MM.1S (cell line): ENCODE measurements around the gene BCAS3.

Source experiments
- DNase-seq: peaks from one replicate; pipeline ENCODE4 v3.0.0-alpha.2; 2015
- H2AFZ ChIP-seq: fragments of 300-600 bp; sonication (generic); 2 replicates; pipeline ENCODE4 v1.6.0; 2016; ENCODE audit warnings: antibody characterized with exemption, low read length
- H3F3A ChIP-seq: fragments of 300-600 bp; sonication (generic); 2 replicates; pipeline ENCODE4 v1.6.1; 2016; ENCODE audit warnings: mild to moderate bottlenecking, antibody characterized with exemption, low read length, moderate library complexity, mixed read lengths; ENCODE audit not compliant: insufficient read depth
- H3K27ac ChIP-seq: fragments of 300-600 bp; sonication (generic); 2 replicates; pipeline ENCODE4 v1.5.1; 2016; ENCODE audit warnings: mild to moderate bottlenecking, low read length
- H3K27me3 ChIP-seq: fragments of 300-600 bp; sonication (generic); replicated peaks from 2 replicates; pipeline ENCODE4 v1.6.0; 2016; ENCODE audit warnings: low read length; ENCODE audit not compliant: insufficient read depth
- H3K36me3 ChIP-seq: fragments of 300-600 bp; sonication (generic); replicated peaks from 2 replicates; pipeline ENCODE4 v1.6.1; 2016; ENCODE audit warnings: mild to moderate bottlenecking, low read length, mixed read lengths; ENCODE audit not compliant: insufficient read depth
- H3K4me1 ChIP-seq: fragments of 300-600 bp; sonication (generic); 2 replicates; pipeline ENCODE4 v1.6.1; 2016; ENCODE audit warnings: low read length, mixed read lengths
- H3K4me2 ChIP-seq: fragments of 300-600 bp; sonication (generic); 2 replicates; pipeline ENCODE4 v1.6.0; 2016; ENCODE audit warnings: low read depth, low read length
- H3K4me3 ChIP-seq: fragments of 300-600 bp; sonication (generic); 2 replicates; pipeline ENCODE4 v1.5.1; 2016; ENCODE audit warnings: low read length, mixed read lengths
- H3K79me2 ChIP-seq: fragments of 300-600 bp; sonication (generic); 2 replicates; pipeline ENCODE4 v1.6.1; 2016; ENCODE audit warnings: mixed run types, low read length, mixed read lengths
- H3K9ac ChIP-seq: fragments of 300-600 bp; sonication (generic); 2 replicates; pipeline ENCODE4 v1.6.1; 2016; ENCODE audit warnings: low read length, mixed read lengths
- H3K9me2 ChIP-seq: fragments of 300-600 bp; sonication (generic); replicated peaks from 2 replicates; pipeline ENCODE4 v1.6.1; 2016; ENCODE audit warnings: mild to moderate bottlenecking, low read length, mixed read lengths; ENCODE audit not compliant: insufficient read depth
- H3K9me3 ChIP-seq: fragments of 300-600 bp; sonication (generic); replicated peaks from 2 replicates; pipeline ENCODE4 v1.6.1; 2016; ENCODE audit warnings: mild to moderate bottlenecking, low read length, mixed read lengths; ENCODE audit not compliant: insufficient read depth
- H4K20me1 ChIP-seq: fragments of 300-600 bp; sonication (generic); 2 replicates; pipeline ENCODE4 v1.6.1; 2016; ENCODE audit warnings: mild to moderate bottlenecking, low read length, moderate library complexity, mixed read lengths; ENCODE audit not compliant: insufficient read depth
- CTCF ChIP-seq: fragments of 300-600 bp; sonication (generic); IDR thresholded peaks from 2 replicates; pipeline ENCODE4 v1.5.1; 2016; ENCODE audit warnings: antibody characterized with exemption, low read length, mixed read lengths
- EZH2 ChIP-seq: fragments of 300-600 bp; sonication (generic); optimal IDR thresholded peaks from 2 replicates; pipeline ENCODE3; 2017; ENCODE audit warnings: low read depth, mild to moderate bottlenecking, antibody characterized with exemption, low read length, mixed read lengths
- EZH2phosphoT487 ChIP-seq: fragments of 300-600 bp; sonication (generic); IDR thresholded peaks from 2 replicates; pipeline ENCODE4 v1.6.1; 2018; ENCODE audit warnings: antibody characterized with exemption, low read length

BCAS3 gene

GRCh38 chr17:61158376-61158775 lies 480.7 kb downstream of the BCAS3 start:
- Histone ChIP-seq H3K9ac (no peak overlapping the region), H3K79me2 (no peaks in the 10 kb centered on the region)
- TF ChIP-seq EZH2 (no peak), CTCF (no peak)

GRCh38 chr17:61159221-61159814 lies 481.7 kb downstream of the BCAS3 start:
- Histone ChIP-seq H3K9ac (no peak overlapping the region), H3K27ac (no peak overlapping the region), H2AFZ (no peak overlapping the region), H3K27me3 (no peaks in the 10 kb centered on the region), H3K79me2 (no peaks in the 10 kb centered on the region), H3K4me1 (no peaks in the 10 kb centered on the region), H3F3A (no peaks in the 10 kb centered on the region), H4K20me1 (no peaks in the 10 kb centered on the region), H3K4me2 (no peak overlapping the region), H3K9me3 (no peaks in the 10 kb centered on the region), H3K9me2 (no peaks in the 10 kb centered on the region), H3K36me3 (no peaks in the 10 kb centered on the region), H3K4me3 (no peak overlapping the region)
- TF ChIP-seq CTCF = no peak
- no peak for TF ChIP-seq EZH2phosphoT487
- DNase-seq = no peak

More at GRCh38 chr17:61158376-61158775, 480.7 kb downstream of the BCAS3 start:
- no peak overlapping the region for H2AFZ ChIP-seq
- H3K9me2 ChIP-seq = no peaks in the 10 kb centered on the region
- no peaks in the 10 kb centered on the region for H3K27me3 ChIP-seq
- no peaks in the 10 kb centered on the region for H3K4me1 ChIP-seq
- H3K36me3 ChIP-seq = no peaks in the 10 kb centered on the region
- H3K9me3 ChIP-seq = no peaks in the 10 kb centered on the region
- no peak overlapping the region for H3K27ac ChIP-seq
- DNase-seq = no peak
- H4K20me1 ChIP-seq = no peaks in the 10 kb centered on the region
- H3K4me2 ChIP-seq = no peak overlapping the region
- H3F3A ChIP-seq = no peaks in the 10 kb centered on the region
- no peak overlapping the region for H3K4me3 ChIP-seq

GRCh38 chr17:61160204-61160603 lies 482.6 kb downstream of the BCAS3 start:
- H3K4me1 ChIP-seq = no peaks in the 10 kb centered on the region
- no peak overlapping the region for H3K27ac ChIP-seq
- H4K20me1 ChIP-seq = no peaks in the 10 kb centered on the region
- no peaks in the 10 kb centered on the region for H3K27me3 ChIP-seq
- no peak overlapping the region for H3K4me3 ChIP-seq
- H3K9me2 ChIP-seq = no peaks in the 10 kb centered on the region
- no peak overlapping the region for H2AFZ ChIP-seq
- no peak for TF ChIP-seq EZH2phosphoT487
- no peaks in the 10 kb centered on the region for H3K79me2 ChIP-seq
- no peaks in the 10 kb centered on the region for H3F3A ChIP-seq
- DNase-seq = no peak
- H3K9ac ChIP-seq = no peak overlapping the region
- no peak overlapping the region for H3K4me2 ChIP-seq
- no peaks in the 10 kb centered on the region for H3K9me3 ChIP-seq
- no peaks in the 10 kb centered on the region for H3K36me3 ChIP-seq

GRCh38 chr17:61160789-61161445 lies 483.3 kb downstream of the BCAS3 start:
- no peaks in the 10 kb centered on the region for H3K79me2 ChIP-seq
- no peak for TF ChIP-seq EZH2
- TF ChIP-seq EZH2phosphoT487 = no peak
- no peak for TF ChIP-seq CTCF
- no peak overlapping the region for H3K27ac ChIP-seq
- no peaks in the 10 kb centered on the region for H4K20me1 ChIP-seq
- H3K27me3 ChIP-seq = no peaks in the 10 kb centered on the region
- no peak overlapping the region for H2AFZ ChIP-seq
- H3K9me3 ChIP-seq = no peaks in the 10 kb centered on the region
- no peak overlapping the region for H3K4me2 ChIP-seq
- no peak overlapping the region for H3K9ac ChIP-seq
- H3K36me3 ChIP-seq = no peaks in the 10 kb centered on the region
- H3K4me1 ChIP-seq = no peaks in the 10 kb centered on the region
- DNase-seq = no peak
- H3K4me3 ChIP-seq = no peak overlapping the region
- no peaks in the 10 kb centered on the region for H3F3A ChIP-seq
- no peaks in the 10 kb centered on the region for H3K9me2 ChIP-seq
